Stimulated activated CD8-positive, alpha-beta memory T cell treated with anti-CD3 and anti-CD28 coated beads, Interleukin-7, amount 100 ng/mL, for 24 hours (primary cell): ENCODE data around the gene PAK3.

Experiments
- DNase-seq: peaks from one replicate; pipeline ENCODE4 v3.0.0-alpha.2; 2020; ENCODE audit warnings: low read depth

Gene PAK3

GRCh38 chrX:111133389-111133788 lies 37.4 kb downstream of the PAK3 start:
- DNase-seq: no peak

- DNase-seq: no peak
Observed at GRCh38 chrX:111145878-111146277, 49.9 kb downstream of the PAK3 start.

GRCh38 chrX:111151764-111152163 lies 55.8 kb downstream of the PAK3 start:
- no peak for DNase-seq

GRCh38 chrX:111159232-111159631 lies 63.2 kb downstream of the PAK3 start:
- no peak for DNase-seq

GRCh38 chrX:111164728-111165127 lies 68.7 kb downstream of the PAK3 start:
- DNase-seq: no peak

GRCh38 chrX:111165902-111166301 lies 69.9 kb downstream of the PAK3 start:
- no peak for DNase-seq

GRCh38 chrX:111167334-111167733 lies 71.3 kb downstream of the PAK3 start:
- no peak for DNase-seq

- DNase-seq: no peak
Observed at GRCh38 chrX:111168314-111168713, 72.3 kb downstream of the PAK3 start.

- no peak for DNase-seq
Observed at GRCh38 chrX:111169141-111169540, 73.2 kb downstream of the PAK3 start.

GRCh38 chrX:111170017-111170416 lies 74.0 kb downstream of the PAK3 start:
- DNase-seq: no peak

GRCh38 chrX:111180750-111181240 lies 84.8 kb downstream of the PAK3 start:
- DNase-seq: no peak

GRCh38 chrX:111181951-111182350 lies 86.0 kb downstream of the PAK3 start:
- DNase-seq: no peak

- no peak for DNase-seq
Observed at GRCh38 chrX:111182997-111183396, 87.0 kb downstream of the PAK3 start.

GRCh38 chrX:111191598-111191997 lies 95.6 kb downstream of the PAK3 start:
- no peak for DNase-seq

- DNase-seq: no peak
Observed at GRCh38 chrX:111199505-111199904, 103.5 kb downstream of the PAK3 start.

- DNase-seq: no peak
Observed at GRCh38 chrX:111200327-111200726, 104.3 kb downstream of the PAK3 start.

GRCh38 chrX:111207851-111208250 lies 111.9 kb downstream of the PAK3 start:
- DNase-seq: no peak

GRCh38 chrX:111216293-111216801 lies 120.4 kb downstream of the PAK3 start:
- DNase-seq: no peak

GRCh38 chrX:111244235-111244750 lies 148.3 kb downstream of the PAK3 start:
- DNase-seq: no peak

GRCh38 chrX:111254896-111255693 lies 159.1 kb downstream of the PAK3 start:
- no peak for DNase-seq

GRCh38 chrX:111257733-111258132 lies 161.7 kb downstream of the PAK3 start:
- DNase-seq: no peak

- no peak for DNase-seq
Observed at GRCh38 chrX:111259559-111259958, 163.6 kb downstream of the PAK3 start.

- no peak for DNase-seq
Observed at GRCh38 chrX:111260451-111260850, 164.5 kb downstream of the PAK3 start.

- DNase-seq: no peak
Observed at GRCh38 chrX:111262086-111262485, 166.1 kb downstream of the PAK3 start.
